IMR-90 (cell line): Measurements from ENCODE around the gene ST6GALNAC2. TPM values are rescaled to one million over a fixed set of nuclear protein-coding genes. Genes with fewer than 3 reads are reported as not detected.

Experiments used
- ATAC-seq: fragments of 200-7000 bp; cut with Tn5 transposase; 2 replicates; pipeline ENCODE4 v1.9.1; 2020; ENCODE audit warnings: low read depth, mild to moderate bottlenecking, moderate library complexity
- BruUV-seq: library from RNA; stranded (reverse); fragments of 400-500 nt; replicated peaks from 2 replicates; lab custom pipeline; 2021; lab: Mats Ljungman, UMichigan
- CTCF ChIA-PET: fragments of 300-600 bp; formaldehyde crosslinking; extraction: SDS; loops from one replicate; lab custom pipeline; 2021; ENCODE audit warnings: antibody characterized with exemption; lab: Yijun Ruan, JAX
- POLR2A ChIA-PET: fragments of 300-600 bp; sonication (Branson Sonifier 250); formaldehyde crosslinking; loops from one replicate; lab custom pipeline; 2022; ENCODE audit warnings: antibody characterized with exemption; ENCODE audit not compliant: unreplicated experiment; lab: Charles Lee
- DNase-seq: peaks from one replicate; pipeline ENCODE4 v3.0.0; 2013
- H2AFZ ChIP-seq: replicated peaks from 2 replicates; pipeline ENCODE3; 2013; ENCODE audit warnings: low read length, mild to moderate bottlenecking; ENCODE audit not compliant: poor library complexity
- H2AK5ac ChIP-seq: 2 replicates; pipeline ENCODE4 v1.6.1; 2013; ENCODE audit warnings: low read depth, low read length, inconsistent platforms
- H2AK9ac ChIP-seq: replicated peaks from 2 replicates; pipeline ENCODE3; 2013; ENCODE audit warnings: mild to moderate bottlenecking, low read depth, low read length, moderate library complexity; ENCODE audit not compliant: poor library complexity
- H2BK120ac ChIP-seq: 2 replicates; pipeline ENCODE4 v1.6.1; 2013; ENCODE audit warnings: low read depth, low read length, inconsistent platforms
- H2BK15ac ChIP-seq: 3 replicates; pipeline ENCODE4 v1.6.1; 2013; ENCODE audit warnings: low read depth, low read length, inconsistent platforms
- H2BK20ac ChIP-seq: 2 replicates; pipeline ENCODE4 v1.6.1; 2013; ENCODE audit warnings: low read depth, mild to moderate bottlenecking, inconsistent platforms, low read length, moderate library complexity
- H2BK5ac ChIP-seq: 2 replicates; pipeline ENCODE4 v1.6.1; 2013; ENCODE audit warnings: mild to moderate bottlenecking, low read depth, low read length, inconsistent platforms; ENCODE audit not compliant: poor library complexity, severe bottlenecking
- H3K14ac ChIP-seq: replicated peaks from 2 replicates; pipeline ENCODE4 v1.6.1; 2013; ENCODE audit warnings: low read depth, low read length, inconsistent platforms
- H3K18ac ChIP-seq: 2 replicates; pipeline ENCODE4 v1.6.1; 2013; ENCODE audit warnings: low read depth, low read length, control low read depth
- H3K23ac ChIP-seq: 2 replicates; pipeline ENCODE4 v1.6.1; 2013; ENCODE audit warnings: low read depth, low read length, inconsistent platforms
- H3K27ac ChIP-seq: 2 replicates; pipeline ENCODE4 v1.5.1; 2013; ENCODE audit warnings: mild to moderate bottlenecking, control low read depth, low read length; ENCODE audit not compliant: insufficient read depth
- H3K27me3 ChIP-seq: 2 replicates; pipeline ENCODE4 v1.6.1; 2013; ENCODE audit warnings: low read length; ENCODE audit not compliant: control insufficient read depth, insufficient read depth
- H3K36me3 ChIP-seq: 2 replicates; pipeline ENCODE4 v1.6.1; 2013; ENCODE audit warnings: low read length, mixed read lengths; ENCODE audit not compliant: control insufficient read depth, insufficient read depth
- H3K4ac ChIP-seq: 2 replicates; pipeline ENCODE4 v1.6.1; 2013; ENCODE audit warnings: low read depth, low read length, inconsistent platforms
- H3K4me1 ChIP-seq: 2 replicates; pipeline ENCODE4 v1.6.1; 2013; ENCODE audit warnings: low read length, mixed read lengths; ENCODE audit not compliant: control insufficient read depth, insufficient read depth
- H3K4me2 ChIP-seq: 2 replicates; pipeline ENCODE4 v1.6.1; 2013; ENCODE audit warnings: low read depth, mild to moderate bottlenecking, control low read depth, low read length, moderate library complexity
- H3K4me3 ChIP-seq: 2 replicates; pipeline ENCODE4 v1.5.1; 2013; ENCODE audit warnings: low read depth, mild to moderate bottlenecking, control low read depth, low read length, moderate library complexity; ENCODE audit not compliant: insufficient read depth
- H3K56ac ChIP-seq: 2 replicates; pipeline ENCODE4 v1.6.1; 2013; ENCODE audit warnings: low read length, inconsistent platforms; ENCODE audit not compliant: insufficient read depth; ENCODE audit errors: extremely low read depth
- H3K79me1 ChIP-seq, 2 experiments: 2 replicates each; pipeline ENCODE4 v1.6.1; 2013; ENCODE audit warnings: low read length in 2 of 2, inconsistent platforms in 1 of 2, low read depth in 1 of 2
- H3K9ac ChIP-seq: 2 replicates; pipeline ENCODE4 v1.6.1; 2013; ENCODE audit warnings: low read depth, low read length, control low read depth
- H3K9me1 ChIP-seq: 2 replicates; pipeline ENCODE4 v1.6.1; 2013; ENCODE audit warnings: low read length, inconsistent platforms; ENCODE audit not compliant: insufficient read depth
- H3K9me3 ChIP-seq: 2 replicates; pipeline ENCODE4 v1.6.1; 2013; ENCODE audit warnings: low read length; ENCODE audit not compliant: control insufficient read depth, insufficient read depth
- H4K20me1 ChIP-seq: 2 replicates; pipeline ENCODE4 v1.6.1; 2013; ENCODE audit warnings: low read length, inconsistent platforms; ENCODE audit not compliant: insufficient read depth
- H4K5ac ChIP-seq: 2 replicates; pipeline ENCODE4 v1.6.1; 2013; ENCODE audit warnings: mild to moderate bottlenecking, low read depth, low read length, control low read depth
- H4K8ac ChIP-seq, 2 experiments: 2 replicates each; pipeline ENCODE4 v1.6.1; 2013; ENCODE audit warnings: low read depth in 2 of 2, low read length in 2 of 2, control low read depth in 1 of 2, inconsistent platforms in 1 of 2
- H4K91ac ChIP-seq: 2 replicates; pipeline ENCODE4 v1.6.1; 2013; ENCODE audit warnings: low read depth, low read length, inconsistent platforms; ENCODE audit not compliant: insufficient read depth
- BHLHE40 ChIP-seq: fragments of 150-350 bp; IDR thresholded peaks from 2 replicates; pipeline ENCODE4 v1.6.1; 2016; ENCODE audit warnings: mild to moderate bottlenecking, low read depth, low read length
- CEBPB ChIP-seq: IDR thresholded peaks from 2 replicates; pipeline ENCODE4 v1.6.1; 2012; ENCODE audit warnings: low read depth, low read length, improper control_type of control experiment
- MAZ ChIP-seq: IDR thresholded peaks from 2 replicates; pipeline ENCODE4 v1.6.1; 2012; ENCODE audit warnings: low read depth, mild to moderate bottlenecking, low read length, improper control_type of control experiment, moderate library complexity, borderline replicate concordance
- NFE2L2 ChIP-seq: fragments of 150-350 bp; IDR thresholded peaks from 2 replicates; pipeline ENCODE4 v1.6.1; 2016; ENCODE audit warnings: low read depth, mild to moderate bottlenecking, low read length
- POLR2A ChIP-seq: IDR thresholded peaks from 2 replicates; pipeline ENCODE4 v1.6.1; 2012; ENCODE audit warnings: mild to moderate bottlenecking, low read depth, low read length
- RAD21 ChIP-seq: IDR thresholded peaks from 2 replicates; pipeline ENCODE4 v1.6.1; 2012; ENCODE audit warnings: low read length, improper control_type of control experiment
- SMC3 ChIP-seq: fragments of 150-350 bp; IDR thresholded peaks from 2 replicates; pipeline ENCODE4 v1.6.1; 2016; ENCODE audit warnings: low read depth, mild to moderate bottlenecking, antibody characterized with exemption, low read length, moderate library complexity
- whole genome bisulfite sequencing, 2 experiments: methylation state at CpG; one replicate each; pipeline versions ENCODE4 v1.1.5 to v1.1.7; 2013; ENCODE audit warnings: missing lambda C conversion rate in 2 of 2; ENCODE audit not compliant: insufficient read length in 1 of 2; ENCODE audit errors: extremely low coverage in 2 of 2; 5-methylcytosine and 5-hydroxymethylcytosine counted together
- dilution Hi-C: fragments of 300-500 bp; cut with HindIII; formaldehyde crosslinking; loops from one replicate; pipeline ENCODE4 v1.14.3; 2018; ENCODE audit warnings: low sequenced_read_pairs; ENCODE audit not compliant: unreplicated experiment
- in situ Hi-C: fragments of 300-500 bp; cut with MboI; formaldehyde crosslinking; loops from 3 replicates; pipeline ENCODE4 v1.14.3; 2019; ENCODE audit warnings: low sequenced_read_pairs, inconsistent platforms, mixed read lengths
- intact Hi-C: fragments of 100-400 bp; cut with micrococcal nuclease; formaldehyde crosslinking; loops from 2 replicates; pipeline ENCODE4 v1.10.0; 2022
- polyA plus RNA-seq, 3 experiments: library from polyadenylated mRNA; depleted of rRNA; stranded (reverse); fragments of >200 nt; gene quantifications; 2 replicates each; pipeline ENCODE4 v1.2.3, GENCODE V29; 2012; ENCODE audit warnings: low replicate concordance in 1 of 3
- total RNA-seq: library from RNA; depleted of rRNA; stranded (reverse); fragments of >200 nt; gene quantifications from 2 replicates; pipeline ENCODE4 v1.2.3, GENCODE V29; 2012
- TF ChIP-seq, protein P1 (sequence below): conservative IDR thresholded peaks from 2 replicates; pipeline ENCODE4 v1.5.1; 2012; ENCODE audit warnings: mild to moderate bottlenecking, low read depth, low read length, improper control_type of control experiment
- TF ChIP-seq, protein P2 (sequence below): fragments of 150-350 bp; IDR thresholded peaks from 2 replicates; pipeline ENCODE4 v1.6.1; 2016; ENCODE audit warnings: low read depth, mild to moderate bottlenecking, low read length, moderate library complexity, borderline replicate concordance
- TF ChIP-seq, protein P3 (sequence below): fragments of 150-350 bp; IDR thresholded peaks from 2 replicates; pipeline ENCODE4 v1.6.1; 2017; ENCODE audit warnings: mild to moderate bottlenecking, antibody characterized with exemption, low read length, low read depth

ST6GALNAC2 gene
- total and polyA plus RNA-seq, 2 of the 4 experiments (the other 2 are of a cell fraction), result 0.10 TPM; not detected in 1

DNA sequence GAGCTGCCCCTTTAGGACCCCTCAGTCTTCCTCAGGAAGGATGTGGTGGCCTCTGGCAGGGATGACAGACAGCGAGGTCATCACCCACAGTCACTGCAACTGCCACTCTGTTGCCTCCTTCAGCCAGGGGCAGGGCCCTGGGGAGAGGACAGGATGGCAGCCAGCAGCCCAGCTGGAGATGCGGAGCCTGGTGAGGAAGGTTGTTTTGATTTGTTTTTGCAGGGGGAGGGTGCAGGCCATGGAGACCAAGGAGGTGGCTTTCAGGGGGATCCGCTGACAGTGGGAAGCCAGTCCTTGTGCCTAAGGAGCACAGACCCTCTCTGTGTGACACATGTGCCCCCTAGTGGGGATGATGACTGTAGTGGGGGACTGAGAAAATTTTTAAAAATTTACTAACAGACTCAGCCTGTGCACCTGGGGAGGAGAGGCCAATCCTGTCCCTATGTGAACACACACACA lies 38.4 kb downstream of the ST6GALNAC2 start:
- TF ChIP-seq POLR2A (no peak), BHLHE40 (no peak), MAZ (no peak), NFE2L2 (no peak), SMC3 (peak; percentile 87), CEBPB (no peak), RAD21 (peak; percentile 85)
- TF ChIP-seq, protein P1, sequence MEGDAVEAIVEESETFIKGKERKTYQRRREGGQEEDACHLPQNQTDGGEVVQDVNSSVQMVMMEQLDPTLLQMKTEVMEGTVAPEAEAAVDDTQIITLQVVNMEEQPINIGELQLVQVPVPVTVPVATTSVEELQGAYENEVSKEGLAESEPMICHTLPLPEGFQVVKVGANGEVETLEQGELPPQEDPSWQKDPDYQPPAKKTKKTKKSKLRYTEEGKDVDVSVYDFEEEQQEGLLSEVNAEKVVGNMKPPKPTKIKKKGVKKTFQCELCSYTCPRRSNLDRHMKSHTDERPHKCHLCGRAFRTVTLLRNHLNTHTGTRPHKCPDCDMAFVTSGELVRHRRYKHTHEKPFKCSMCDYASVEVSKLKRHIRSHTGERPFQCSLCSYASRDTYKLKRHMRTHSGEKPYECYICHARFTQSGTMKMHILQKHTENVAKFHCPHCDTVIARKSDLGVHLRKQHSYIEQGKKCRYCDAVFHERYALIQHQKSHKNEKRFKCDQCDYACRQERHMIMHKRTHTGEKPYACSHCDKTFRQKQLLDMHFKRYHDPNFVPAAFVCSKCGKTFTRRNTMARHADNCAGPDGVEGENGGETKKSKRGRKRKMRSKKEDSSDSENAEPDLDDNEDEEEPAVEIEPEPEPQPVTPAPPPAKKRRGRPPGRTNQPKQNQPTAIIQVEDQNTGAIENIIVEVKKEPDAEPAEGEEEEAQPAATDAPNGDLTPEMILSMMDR, result peak; percentile 88
- TF ChIP-seq, protein P2, sequence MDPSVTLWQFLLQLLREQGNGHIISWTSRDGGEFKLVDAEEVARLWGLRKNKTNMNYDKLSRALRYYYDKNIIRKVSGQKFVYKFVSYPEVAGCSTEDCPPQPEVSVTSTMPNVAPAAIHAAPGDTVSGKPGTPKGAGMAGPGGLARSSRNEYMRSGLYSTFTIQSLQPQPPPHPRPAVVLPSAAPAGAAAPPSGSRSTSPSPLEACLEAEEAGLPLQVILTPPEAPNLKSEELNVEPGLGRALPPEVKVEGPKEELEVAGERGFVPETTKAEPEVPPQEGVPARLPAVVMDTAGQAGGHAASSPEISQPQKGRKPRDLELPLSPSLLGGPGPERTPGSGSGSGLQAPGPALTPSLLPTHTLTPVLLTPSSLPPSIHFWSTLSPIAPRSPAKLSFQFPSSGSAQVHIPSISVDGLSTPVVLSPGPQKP, result no peak
- TF ChIP-seq, protein P3, sequence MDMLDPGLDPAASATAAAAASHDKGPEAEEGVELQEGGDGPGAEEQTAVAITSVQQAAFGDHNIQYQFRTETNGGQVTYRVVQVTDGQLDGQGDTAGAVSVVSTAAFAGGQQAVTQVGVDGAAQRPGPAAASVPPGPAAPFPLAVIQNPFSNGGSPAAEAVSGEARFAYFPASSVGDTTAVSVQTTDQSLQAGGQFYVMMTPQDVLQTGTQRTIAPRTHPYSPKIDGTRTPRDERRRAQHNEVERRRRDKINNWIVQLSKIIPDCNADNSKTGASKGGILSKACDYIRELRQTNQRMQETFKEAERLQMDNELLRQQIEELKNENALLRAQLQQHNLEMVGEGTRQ, result peak; percentile 87
- intact Hi-C loops, result loop anchor here (1.0 kb wide), 2 partner anchors 24 to 81 kb away; no protein-coding TSS in a partner anchor
- peak overlapping the region; percentile 29 for H3K4me2 ChIP-seq
- dilution Hi-C loops, result no loop called here
- peak overlapping the region; percentile 6; the same call in 1 of the 2 replicates for H4K5ac ChIP-seq
- no peak overlapping the region for H3K4me3 ChIP-seq
- peak overlapping the region; percentile 67 for H3K14ac ChIP-seq
- DNase-seq, result peak; percentile 85
- H3K79me1 ChIP-seq, result 0 out of 4 replicates have a peak, but pooled peaks cover 0 to 12% of the 10 kb centered on the region in 2 experiments
- H3K23ac ChIP-seq, result peak overlapping the region; percentile 46; the same call in 1 of the 2 replicates
- H2BK5ac ChIP-seq, result peak overlapping the region; percentile 60
- peak overlapping the region; percentile 87 for H2BK120ac ChIP-seq
- H2AK9ac ChIP-seq, result peak overlapping the region; percentile 57
- 0 out of 2 replicates have a peak overlapping the region, but pooled peaks have one; percentile 34 for H3K56ac ChIP-seq
- POLR2A ChIA-PET, result no interaction called here
- in situ Hi-C loops, result no loop called here
- H3K9me1 ChIP-seq, result peaks cover 18% of the 10 kb centered on the region
- H3K36me3 ChIP-seq, result no peaks in the 10 kb centered on the region
- H3K18ac ChIP-seq, result peak overlapping the region; percentile 48
- peak; percentile 79 for ATAC-seq
- no peaks in the 10 kb centered on the region for H3K9me3 ChIP-seq
- H2AFZ ChIP-seq, result peak overlapping the region; percentile 71
- H4K91ac ChIP-seq, result peak overlapping the region; percentile 48
- BruUV-seq, result no TSS peak
- H2AK5ac ChIP-seq, result peak overlapping the region; percentile 99
- peak overlapping the region; percentile 87 for H3K4ac ChIP-seq
- CTCF ChIA-PET, result interaction anchor here (0.6 to 1.4 kb wide), 12 partner anchors 10 to 204 kb away, joined by 3 to 9 read pairs (median 4); partner anchors contain the start of gene UBE2O
- peak overlapping the region; percentile 86 for H2BK20ac ChIP-seq
- no CpG with 5 or more reads among the region's 3 CpGs for WGBS, 2 experiments
- peak overlapping the region; percentile 38 for H3K27ac ChIP-seq
- H4K8ac ChIP-seq, result peak overlapping the region; percentile 3 to 47; a peak in 3 of 4 replicates
- H4K20me1 ChIP-seq, result peaks cover 6% of the 10 kb centered on the region; the same call in 1 of the 2 replicates
- peak overlapping the region; percentile 39; the same call in 2 of the 3 replicates for H2BK15ac ChIP-seq
- H3K4me1 ChIP-seq, result peaks cover 20% of the 10 kb centered on the region
- H3K9ac ChIP-seq, result peak overlapping the region; percentile 3; the same call in 1 of the 2 replicates
- H3K27me3 ChIP-seq, result no peaks in the 10 kb centered on the region
